ENCODE results near the gene SIT1. TPM values are rescaled to one million over a fixed set of nuclear protein-coding genes. Genes with fewer than 3 reads are reported as not detected.

SIT1 gene
- total RNA-seq, 1 donor: not detected

DNA sequence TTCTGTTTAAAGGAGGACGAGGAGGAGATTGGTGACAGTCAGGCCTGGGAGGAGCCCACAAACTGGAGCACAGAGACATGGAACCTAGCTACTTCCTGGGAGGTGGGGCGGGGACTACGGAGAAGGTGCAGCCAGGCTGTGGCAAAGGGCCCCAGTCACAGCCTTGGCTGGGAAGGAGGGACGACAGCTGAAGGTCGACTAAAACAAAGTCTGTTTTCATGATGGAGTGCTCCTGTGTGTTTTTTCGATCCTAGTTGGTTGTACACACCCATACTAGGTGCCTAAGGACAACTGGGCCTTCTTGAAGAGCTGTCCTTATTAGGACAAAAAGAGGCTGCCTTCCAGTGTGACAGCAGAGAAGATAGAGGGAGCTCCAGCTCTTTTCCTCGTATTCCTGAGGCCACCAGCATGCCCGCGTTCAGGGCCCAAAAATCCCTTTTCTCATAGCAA lies 10.3 kb upstream of the SIT1 start:
- H3K4me3 ChIP-seq (ENCODE audit: low read depth, low read length): no peak overlapping the region
- TF ChIP-seq, protein P1, sequence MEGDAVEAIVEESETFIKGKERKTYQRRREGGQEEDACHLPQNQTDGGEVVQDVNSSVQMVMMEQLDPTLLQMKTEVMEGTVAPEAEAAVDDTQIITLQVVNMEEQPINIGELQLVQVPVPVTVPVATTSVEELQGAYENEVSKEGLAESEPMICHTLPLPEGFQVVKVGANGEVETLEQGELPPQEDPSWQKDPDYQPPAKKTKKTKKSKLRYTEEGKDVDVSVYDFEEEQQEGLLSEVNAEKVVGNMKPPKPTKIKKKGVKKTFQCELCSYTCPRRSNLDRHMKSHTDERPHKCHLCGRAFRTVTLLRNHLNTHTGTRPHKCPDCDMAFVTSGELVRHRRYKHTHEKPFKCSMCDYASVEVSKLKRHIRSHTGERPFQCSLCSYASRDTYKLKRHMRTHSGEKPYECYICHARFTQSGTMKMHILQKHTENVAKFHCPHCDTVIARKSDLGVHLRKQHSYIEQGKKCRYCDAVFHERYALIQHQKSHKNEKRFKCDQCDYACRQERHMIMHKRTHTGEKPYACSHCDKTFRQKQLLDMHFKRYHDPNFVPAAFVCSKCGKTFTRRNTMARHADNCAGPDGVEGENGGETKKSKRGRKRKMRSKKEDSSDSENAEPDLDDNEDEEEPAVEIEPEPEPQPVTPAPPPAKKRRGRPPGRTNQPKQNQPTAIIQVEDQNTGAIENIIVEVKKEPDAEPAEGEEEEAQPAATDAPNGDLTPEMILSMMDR (IDR thresholded peaks at IDR 0.05; ENCODE audit: insufficient read depth, low read depth, low read length): peak; percentile 65
- DNase-seq (ENCODE audit: low read depth): peak; percentile 65

DNA sequence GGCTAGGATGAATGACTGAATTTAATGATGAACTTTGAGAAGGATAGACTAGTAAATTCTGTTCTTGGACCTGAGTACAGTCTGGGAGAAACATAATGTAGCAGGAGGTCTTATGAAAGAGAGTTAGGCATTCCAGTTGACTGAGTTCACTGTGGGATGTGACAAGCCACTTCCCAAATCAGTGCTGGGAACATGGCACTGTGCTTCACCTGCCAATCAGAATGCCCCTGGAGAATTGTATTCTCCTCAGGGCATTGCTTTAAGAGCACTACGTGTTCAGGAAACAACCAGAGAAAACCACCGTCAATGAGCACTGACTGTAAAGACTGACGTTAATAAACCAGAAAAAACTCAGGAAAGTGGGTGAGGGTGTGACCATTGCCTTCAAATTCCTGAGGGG lies 8.6 kb upstream of the SIT1 start:
- DNase-seq (ENCODE audit: low read depth): peak; percentile 56
- TF ChIP-seq, protein P1 (IDR thresholded peaks at IDR 0.05; ENCODE audit: insufficient read depth, low read depth, low read length): no peak
- H3K4me3 ChIP-seq (ENCODE audit: low read depth, low read length): peak overlapping the region; percentile 86

- TF ChIP-seq, protein P1 (IDR thresholded peaks at IDR 0.05; ENCODE audit: insufficient read depth, low read depth, low read length): no peak
- peak; percentile 57 for DNase-seq (ENCODE audit: low read depth)
- H3K4me3 ChIP-seq (ENCODE audit: low read depth, low read length): peak overlapping the region; percentile 86
These were observed 8.2 kb upstream of the SIT1 start for GRCh38 chr9:35658968-35659220.

- peak; percentile 88 for DNase-seq (ENCODE audit: low read depth)
- H3K4me3 ChIP-seq (ENCODE audit: low read depth, low read length): peak within 1 kb of the TSS; percentile 86
- TF ChIP-seq, protein P1 (IDR thresholded peaks at IDR 0.05; ENCODE audit: insufficient read depth, low read depth, low read length): peak; percentile 47
These were observed 7.6 kb upstream of the SIT1 start, which contains the start of gene CCDC107 for GRCh38 chr9:35658137-35658967. Gene CCDC107, plus strand, starts transcription at chr9:35658292. Its CDS starts 88 bp downstream, at chr9:35658380.

- peak; percentile 100 for DNase-seq (ENCODE audit: low read depth)
- TF ChIP-seq, protein P1 (IDR thresholded peaks at IDR 0.05; ENCODE audit: insufficient read depth, low read depth, low read length): peak; percentile 19
- H3K4me3 ChIP-seq (ENCODE audit: low read depth, low read length): peak within 1 kb of the TSS; percentile 86
These were observed 6.9 kb upstream of the SIT1 start, which contains the start of gene RMRP for GRCh38 chr9:35657546-35658136. Gene RMRP, minus strand, starts transcription at chr9:35658019.

DNA sequence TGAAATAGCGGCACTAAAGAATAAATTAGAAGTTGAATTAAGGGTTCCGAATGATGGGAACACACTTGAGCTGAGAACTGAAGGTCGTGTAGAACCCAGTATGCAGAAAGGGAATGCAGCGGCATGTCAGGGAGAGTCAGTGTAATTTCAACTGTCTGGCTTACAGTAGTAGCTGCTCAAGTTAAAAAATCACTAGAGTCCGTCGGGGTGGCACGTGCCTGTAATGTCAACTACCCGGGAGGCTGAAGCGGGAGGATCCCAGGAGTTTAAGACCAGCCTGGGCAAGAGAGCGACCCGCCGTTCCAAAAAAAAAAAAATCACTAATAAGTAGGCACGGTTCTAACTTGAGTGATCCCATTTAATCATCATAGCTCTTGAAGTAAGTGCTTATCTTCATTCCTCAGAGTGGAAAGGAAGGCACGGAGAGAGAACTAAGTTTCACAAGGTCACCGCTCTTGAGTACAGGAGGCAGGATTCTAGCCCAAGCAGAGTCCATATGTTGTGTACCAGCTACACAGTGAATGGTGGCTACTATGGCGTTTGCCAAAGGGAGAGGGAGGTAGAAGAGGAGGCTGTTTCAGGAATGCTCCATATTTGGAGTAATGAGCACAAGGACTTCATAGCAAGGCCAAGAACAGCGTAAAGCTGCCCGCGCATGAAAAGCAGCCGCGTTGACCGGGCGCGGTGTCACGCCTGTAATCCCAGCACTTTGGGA lies 6.3 kb upstream of the SIT1 start:
- TF ChIP-seq, protein P1 (IDR thresholded peaks at IDR 0.05; ENCODE audit: insufficient read depth, low read depth, low read length): no peak
- H3K4me3 ChIP-seq (ENCODE audit: low read depth, low read length): peak overlapping the region; percentile 58
- DNase-seq (ENCODE audit: low read depth): peak; percentile 67

Measured in fibroblast of villous mesenchyme (primary cell).